Measurements from ENCODE around the gene ZNF638. TPM values are rescaled to one million over a fixed set of nuclear protein-coding genes. Genes with fewer than 3 reads are reported as not detected.
A peak's percentile ranks its signal among the peaks of the same experiment; 100 is the strongest.

The ZNF638 gene
- total and polyA plus RNA-seq, 10 of the 15 experiments (the other 5 are each of a cell fraction or from before 2014, with no cell fraction given) = 37.6 to 133 (median 64.5) TPM

GRCh38 chr2:71449343-71449742, 117.8 kb downstream of the ZNF638 start:
- H3K79me2 ChIP-seq (ENCODE audit: control insufficient read depth, insufficient read depth, low read length) = no peaks in the 10 kb centered on the region
- FAIRE-seq (no peak), DNase-seq (ENCODE audit: low read depth, low spot score) (no peak), ATAC-seq (peak; percentile 43; the same call in 2 of the 3 replicates)
- no peaks in the 10 kb centered on the region for H3K36me3 ChIP-seq (ENCODE audit: control insufficient read depth in 2 of 2, insufficient read depth in 2 of 2, low read length in 1 of 2)
- no peaks in the 10 kb centered on the region for H3K9me3 ChIP-seq (replicated peaks; ENCODE audit: control insufficient read depth, insufficient read depth, low read length)
- SMC1A ChIA-PET (ENCODE audit: uncharacterized antibody, unreplicated experiment) = interaction anchor here (1.0 kb wide), 1 partner anchor 18 kb away, joined by 3 read pairs; no protein-coding TSS in a partner anchor
- WGBS (ENCODE audit: insufficient coverage, insufficient replicate concordance, low lambda C conversion rate, missing lambda C conversion rate) = 33% methylated on average over 3 of the region's 3 CpGs
- in situ Hi-C loops (cut with MboI) (no loop called here), intact Hi-C loops (cut with micrococcal nuclease; ENCODE audit: unreplicated experiment) (no loop called here)
- CTCF ChIA-PET = no interaction called here
- H3K9ac ChIP-seq (ENCODE audit: control insufficient read depth, insufficient read depth, low read length) = no peak overlapping the region
- H4K20me1 ChIP-seq (ENCODE audit: control insufficient read depth, insufficient read depth) = no peaks in the 10 kb centered on the region; the same call in 1 of the 2 replicates
- H3K4me3 ChIP-seq = no peak overlapping the region
- no peak for TF ChIP-seq CBX5 (IDR thresholded peaks at IDR 0.05; ENCODE audit: low read depth)
- no peak for TF ChIP-seq SIX5 (IDR thresholded peaks at IDR 0.05; ENCODE audit: low read depth, low read length, severe bottlenecking)
- no peak for TF ChIP-seq KDM1A (IDR thresholded peaks at IDR 0.05; ENCODE audit: borderline replicate concordance)
- POLR2A ChIA-PET = interaction anchor here (0.6 kb wide), 1 partner anchor 90 kb away, joined by 4 read pairs; no protein-coding TSS in a partner anchor
- H3K27me3 ChIP-seq (replicated peaks in 1 of 2; ENCODE audit: control insufficient read depth in 2 of 2, insufficient read depth in 2 of 2, low read length in 1 of 2) = peaks cover 4 to 11% of the 10 kb centered on the region in 2 experiments; a peak in 3 of 4 replicates
- H3K27ac ChIP-seq (ENCODE audit: control insufficient read depth, insufficient read depth) = no peak overlapping the region
- RAD21 ChIA-PET (ENCODE audit: unreplicated experiment) = no interaction called here
- H2AFZ ChIP-seq (ENCODE audit: control insufficient read depth, low read depth, low read length) = no peak overlapping the region
- no peaks in the 10 kb centered on the region for H3K4me1 ChIP-seq (ENCODE audit: control insufficient read depth, insufficient read depth, low read length)
- H3K4me2 ChIP-seq (ENCODE audit: control insufficient read depth, insufficient read depth) = no peak overlapping the region
- BruUV-seq (replicated peaks) = no TSS peak

GRCh38 chr2:71451705-71452104, 120.1 kb downstream of the ZNF638 start:
- FAIRE-seq = no peak
- Histone ChIP-seq H3K27me3 (replicated peaks in 1 of 2; ENCODE audit: control insufficient read depth in 2 of 2, insufficient read depth in 2 of 2, low read length in 1 of 2) (peaks cover 4 to 11% of the 10 kb centered on the region in 2 experiments; a peak in 3 of 4 replicates), H3K4me3 (no peak overlapping the region), H3K9ac (ENCODE audit: control insufficient read depth, insufficient read depth, low read length) (no peak overlapping the region), H3K4me2 (ENCODE audit: control insufficient read depth, insufficient read depth) (no peak overlapping the region), H2AFZ (ENCODE audit: control insufficient read depth, low read depth, low read length) (no peak overlapping the region), H3K4me1 (ENCODE audit: control insufficient read depth, insufficient read depth, low read length) (no peaks in the 10 kb centered on the region), H3K79me2 (ENCODE audit: control insufficient read depth, insufficient read depth, low read length) (no peaks in the 10 kb centered on the region), H3K36me3 (ENCODE audit: control insufficient read depth in 2 of 2, insufficient read depth in 2 of 2, low read length in 1 of 2) (no peaks in the 10 kb centered on the region), H3K9me3 (replicated peaks; ENCODE audit: control insufficient read depth, insufficient read depth, low read length) (no peaks in the 10 kb centered on the region), H4K20me1 (ENCODE audit: control insufficient read depth, insufficient read depth) (no peaks in the 10 kb centered on the region; the same call in 1 of the 2 replicates), H3K27ac (ENCODE audit: control insufficient read depth, insufficient read depth) (no peak overlapping the region)
- no peak for DNase-seq (ENCODE audit: low read depth, low spot score)
- 55% methylated on average over 4 of the region's 4 CpGs for WGBS (ENCODE audit: insufficient coverage, insufficient replicate concordance, low lambda C conversion rate, missing lambda C conversion rate)
- in situ Hi-C loops (cut with MboI) = no loop called here
- no TSS peak for BruUV-seq (replicated peaks)
- ChIA-PET SMC1A (ENCODE audit: uncharacterized antibody, unreplicated experiment) (interaction anchor here (0.7 to 1.6 kb wide), 2 partner anchors 9 to 152 kb away, joined by 3 to 4 read pairs; no protein-coding TSS in a partner anchor), CTCF (no interaction called here), POLR2A (no interaction called here), RAD21 (ENCODE audit: unreplicated experiment) (no interaction called here)
- ATAC-seq = no peak
- intact Hi-C loops (cut with micrococcal nuclease; ENCODE audit: unreplicated experiment) = no loop called here
- TF ChIP-seq ZBTB40 (IDR thresholded peaks at IDR 0.05; ENCODE audit: borderline replicate concordance) (no peak), FOXK2 (IDR thresholded peaks at IDR 0.05) (no peak), PAX8 (IDR thresholded peaks at IDR 0.05) (no peak), PBX3 (IDR thresholded peaks at IDR 0.05; ENCODE audit: insufficient replicate concordance, low read depth, low read length) (no peak), EZH2 (IDR thresholded peaks at IDR 0.05; ENCODE audit: borderline replicate concordance, control insufficient read depth, low read depth, low read length) (no peak), MYC (IDR thresholded peaks at IDR 0.05; ENCODE audit: insufficient read depth, insufficient read length, insufficient replicate concordance, low read length, severe bottlenecking) (no peak), IKZF1 (conservative IDR thresholded peaks at IDR 0.05) (no peak), EGR1 (IDR thresholded peaks at IDR 0.05; ENCODE audit: borderline replicate concordance in 1 of 2, low read depth in 2 of 2, low read length in 2 of 2) (no peak)

Measured in GM12878 (cell line).